Glutamatergic neuron (in vitro differentiated cells): ENCODE results near the gene ARID4B. TPM values are rescaled to one million over a fixed set of nuclear protein-coding genes. Genes with fewer than 3 reads are reported as not detected.
A peak's percentile ranks its signal among the peaks of the same experiment; 100 is the strongest.

Experiments used
- DNase-seq: peaks from one replicate; pipeline ENCODE4 v3.0.0; 2022
- H3K27ac Mint-ChIP-seq: one replicate; pipeline ENCODE4 v1.8.0; 2020; ENCODE audit warnings: mild to moderate bottlenecking, mixed read lengths, inconsistent platforms; ENCODE audit not compliant: unreplicated experiment
- H3K27me3 Mint-ChIP-seq: one replicate; pipeline ENCODE4 v1.8.0; 2020; ENCODE audit warnings: mild to moderate bottlenecking, moderate library complexity, mixed read lengths, inconsistent platforms; ENCODE audit not compliant: unreplicated experiment
- H3K36me3 Mint-ChIP-seq: one replicate; pipeline ENCODE4 v1.8.0; 2020; ENCODE audit warnings: mild to moderate bottlenecking, mixed read lengths, inconsistent platforms; ENCODE audit not compliant: unreplicated experiment
- H3K4me1 Mint-ChIP-seq: one replicate; pipeline ENCODE4 v1.8.0; 2020; ENCODE audit warnings: mild to moderate bottlenecking, low read depth, mixed read lengths, inconsistent platforms; ENCODE audit not compliant: unreplicated experiment
- H3K4me3 Mint-ChIP-seq: one replicate; pipeline ENCODE4 v1.8.0; 2020; ENCODE audit warnings: mild to moderate bottlenecking, mixed read lengths, inconsistent platforms; ENCODE audit not compliant: unreplicated experiment
- H3K9me3 Mint-ChIP-seq: one replicate; pipeline ENCODE4 v1.8.0; 2020; ENCODE audit warnings: mild to moderate bottlenecking, moderate library complexity, mixed read lengths, inconsistent platforms; ENCODE audit not compliant: unreplicated experiment
- microRNA-seq: library from miRNA; unstranded; fragments of <30 nt; microRNA quantifications from one replicate; pipeline ENCODE4, GENCODE V29; 2020; ENCODE audit not compliant: unreplicated experiment
- total RNA-seq: library from RNA; stranded (reverse); fragmentation: NEBNext Ultra II Directional; extraction: Animal tissue kit (Norgen Biotek cat#: 25700); gene quantifications from one replicate; pipeline ENCODE4 v1.2.1, GENCODE V29; 2021; ENCODE audit not compliant: unreplicated experiment
- TF ChIP-seq, protein P1 (sequence below): fragments of 200-600 bp; sonication (generic); IDR thresholded peaks from one replicate; pipeline ENCODE4 v1.5.0; 2021; ENCODE audit not compliant: partially characterized antibody, unreplicated experiment

The ARID4B gene
- total RNA-seq, 1 donor from 2014 or later = 65.9 TPM

DNA sequence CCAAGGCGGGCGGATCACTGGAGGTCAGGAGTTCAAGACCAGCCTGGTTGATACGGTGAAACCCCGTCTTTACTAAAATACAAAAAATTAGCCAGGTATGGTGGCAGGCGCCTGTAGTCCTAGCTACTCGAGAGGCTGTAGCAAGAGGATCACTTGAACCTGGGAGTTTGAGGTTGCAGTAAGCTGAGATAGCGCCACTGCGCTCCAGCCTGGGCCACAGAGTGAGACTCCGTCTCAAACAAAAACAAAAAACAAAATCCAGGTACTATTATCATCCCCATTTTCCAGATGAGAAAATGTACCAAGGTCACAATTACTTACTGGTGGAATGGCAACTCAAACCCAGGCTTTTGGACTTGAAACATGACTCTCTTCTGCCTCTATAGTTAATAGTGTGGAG is 203.9 kb downstream of the ARID4B start:
- Mint-ChIP-seq H3K9me3 (peaks cover 5% of the 10 kb centered on the region), H3K4me1 (peaks cover 10% of the 10 kb centered on the region), H3K27ac (no peak overlapping the region), H3K27me3 (peaks cover 10% of the 10 kb centered on the region), H3K4me3 (no peak overlapping the region), H3K36me3 (no peaks in the 10 kb centered on the region)
- no peak for DNase-seq
- TF ChIP-seq, protein P1, sequence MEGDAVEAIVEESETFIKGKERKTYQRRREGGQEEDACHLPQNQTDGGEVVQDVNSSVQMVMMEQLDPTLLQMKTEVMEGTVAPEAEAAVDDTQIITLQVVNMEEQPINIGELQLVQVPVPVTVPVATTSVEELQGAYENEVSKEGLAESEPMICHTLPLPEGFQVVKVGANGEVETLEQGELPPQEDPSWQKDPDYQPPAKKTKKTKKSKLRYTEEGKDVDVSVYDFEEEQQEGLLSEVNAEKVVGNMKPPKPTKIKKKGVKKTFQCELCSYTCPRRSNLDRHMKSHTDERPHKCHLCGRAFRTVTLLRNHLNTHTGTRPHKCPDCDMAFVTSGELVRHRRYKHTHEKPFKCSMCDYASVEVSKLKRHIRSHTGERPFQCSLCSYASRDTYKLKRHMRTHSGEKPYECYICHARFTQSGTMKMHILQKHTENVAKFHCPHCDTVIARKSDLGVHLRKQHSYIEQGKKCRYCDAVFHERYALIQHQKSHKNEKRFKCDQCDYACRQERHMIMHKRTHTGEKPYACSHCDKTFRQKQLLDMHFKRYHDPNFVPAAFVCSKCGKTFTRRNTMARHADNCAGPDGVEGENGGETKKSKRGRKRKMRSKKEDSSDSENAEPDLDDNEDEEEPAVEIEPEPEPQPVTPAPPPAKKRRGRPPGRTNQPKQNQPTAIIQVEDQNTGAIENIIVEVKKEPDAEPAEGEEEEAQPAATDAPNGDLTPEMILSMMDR = no peak

DNA sequence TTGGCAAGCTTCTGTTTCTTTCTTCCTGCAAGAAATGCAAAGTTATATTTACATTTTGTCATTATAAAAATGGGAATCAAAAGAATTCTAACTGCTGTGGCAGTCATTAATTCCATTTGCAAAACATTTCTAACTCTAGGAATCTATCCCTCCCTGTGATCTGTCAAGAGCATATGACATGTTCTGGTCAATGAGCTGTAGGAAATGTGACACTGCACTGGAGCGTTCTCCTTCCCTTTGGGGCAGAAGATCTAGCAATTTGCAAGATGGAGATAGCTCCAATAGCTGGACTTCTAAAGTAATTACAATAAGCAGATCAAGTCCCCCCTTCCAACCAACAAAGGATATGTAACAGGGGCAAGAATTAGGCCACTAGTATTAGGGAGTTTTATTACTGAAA is 205.6 kb downstream of the ARID4B start:
- peaks cover 4% of the 10 kb centered on the region for H3K36me3 Mint-ChIP-seq
- TF ChIP-seq, protein P1 = no peak
- H3K27me3 Mint-ChIP-seq = no peaks in the 10 kb centered on the region
- no peak overlapping the region for H3K4me3 Mint-ChIP-seq
- H3K4me1 Mint-ChIP-seq = peaks cover 10% of the 10 kb centered on the region
- H3K9me3 Mint-ChIP-seq = peaks cover 1% of the 10 kb centered on the region
- DNase-seq = no peak
- H3K27ac Mint-ChIP-seq = peak overlapping the region; percentile 44

Small RNAs within 50 kb of the gene (microRNA-seq; reads per million reads assigned to microRNA genes)
- gene MIR4753 = not detected

Other genes starting within 250 kb of the ARID4B start
- 166 TPM for gene TOMM20, start 199.3 kb downstream of the ARID4B start, total RNA-seq
- gene RBM34, start 166.9 kb downstream of the ARID4B start, total RNA-seq = 94.2 TPM
- 53.0 TPM for gene GGPS1, start 391 bp upstream of the ARID4B start, total RNA-seq
- gene TBCE, start 39.2 kb upstream of the ARID4B start, total RNA-seq = 30.7 TPM
- gene B3GALNT2, start 176.3 kb upstream of the ARID4B start, total RNA-seq = 12.3 TPM